DLD1 (cell line): ENCODE measurements around the gene RNF213.

ENCODE experiments used
- in situ Hi-C: cut with HindIII; loops from 2 replicates; pipeline ENCODE4 v1.10.0; 2017; ENCODE audit warnings: low sequenced_read_pairs

RNF213 gene

GRCh38 chr17:80346498-80347275 is 86.0 kb downstream of the RNF213 start:
- in situ Hi-C loops: no loop called here

- in situ Hi-C loops: no loop called here
These were observed 86.9 kb downstream of the RNF213 start for GRCh38 chr17:80347536-80347935.

- in situ Hi-C loops: no loop called here
These were observed 87.3 kb downstream of the RNF213 start for GRCh38 chr17:80347948-80348351.

GRCh38 chr17:80348551-80349150 is 88.0 kb downstream of the RNF213 start:
- in situ Hi-C loops: no loop called here

GRCh38 chr17:80349151-80349651 is 88.5 kb downstream of the RNF213 start:
- in situ Hi-C loops: no loop called here

- in situ Hi-C loops: no loop called here
These were observed 89.1 kb downstream of the RNF213 start for GRCh38 chr17:80349751-80350150.

GRCh38 chr17:80352216-80352895 is 91.7 kb downstream of the RNF213 start:
- in situ Hi-C loops: no loop called here

- in situ Hi-C loops: no loop called here
These were observed 92.5 kb downstream of the RNF213 start for GRCh38 chr17:80352991-80353665.

GRCh38 chr17:80353718-80354275 is 93.1 kb downstream of the RNF213 start:
- in situ Hi-C loops: no loop called here

GRCh38 chr17:80354336-80354735 is 93.7 kb downstream of the RNF213 start:
- in situ Hi-C loops: no loop called here

- in situ Hi-C loops: no loop called here
These were observed 95.7 kb downstream of the RNF213 start for GRCh38 chr17:80356231-80356856.

GRCh38 chr17:80358131-80358530 is 97.5 kb downstream of the RNF213 start:
- in situ Hi-C loops: no loop called here

GRCh38 chr17:80358861-80359260 is 98.2 kb downstream of the RNF213 start:
- in situ Hi-C loops: no loop called here

GRCh38 chr17:80359422-80360110 is 98.9 kb downstream of the RNF213 start:
- in situ Hi-C loops: no loop called here

- in situ Hi-C loops: no loop called here
These were observed 99.7 kb downstream of the RNF213 start for GRCh38 chr17:80360396-80360795.

- in situ Hi-C loops: no loop called here
These were observed 101.0 kb downstream of the RNF213 start for GRCh38 chr17:80361495-80362220.

GRCh38 chr17:80362428-80363119 is 101.9 kb downstream of the RNF213 start:
- in situ Hi-C loops: no loop called here

GRCh38 chr17:80363120-80363515 is 102.5 kb downstream of the RNF213 start:
- in situ Hi-C loops: no loop called here
